GM18909 (cell line): ENCODE data around the gene AKT1S1.

ENCODE experiments used
- ATAC-seq: cut with Tn5 transposase; IDR thresholded peaks from one replicate; pipeline ENCODE4 v1.9.1; 2021; ENCODE audit warnings: mild to moderate bottlenecking; ENCODE audit not compliant: unreplicated experiment, poor library complexity

The AKT1S1 gene

DNA sequence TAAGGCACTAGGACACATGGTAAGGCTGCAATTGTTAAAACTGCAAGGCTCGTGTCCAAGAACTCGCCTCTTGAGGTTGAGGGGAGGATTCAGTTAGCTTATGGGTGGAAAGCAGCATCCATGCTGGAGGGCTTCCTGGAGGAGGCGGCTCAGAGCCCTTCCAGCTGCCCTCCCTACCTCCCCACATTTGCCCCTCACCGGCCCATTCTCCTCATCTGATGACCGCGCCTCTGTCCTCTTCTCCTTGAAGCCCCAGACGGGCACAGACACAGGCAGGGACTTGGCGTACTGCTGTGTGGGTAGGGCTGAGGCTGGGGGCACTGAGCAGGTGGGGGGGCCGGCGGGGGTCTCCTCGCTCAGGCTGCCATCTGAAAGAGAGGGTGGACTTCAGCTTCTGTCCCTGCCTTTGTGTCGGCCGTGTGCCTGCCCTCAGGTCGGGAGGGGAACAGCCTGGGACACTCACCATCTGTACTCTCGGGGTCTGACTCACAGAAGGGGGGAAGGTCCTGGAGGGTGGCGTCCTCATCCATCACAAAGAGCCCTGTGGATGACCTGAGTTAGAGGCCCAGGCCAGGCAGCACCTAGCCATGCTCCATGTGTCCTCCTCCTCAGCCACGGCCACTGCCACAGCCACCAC, 5.7 kb downstream of the AKT1S1 start:
- ATAC-seq = no peak

DNA sequence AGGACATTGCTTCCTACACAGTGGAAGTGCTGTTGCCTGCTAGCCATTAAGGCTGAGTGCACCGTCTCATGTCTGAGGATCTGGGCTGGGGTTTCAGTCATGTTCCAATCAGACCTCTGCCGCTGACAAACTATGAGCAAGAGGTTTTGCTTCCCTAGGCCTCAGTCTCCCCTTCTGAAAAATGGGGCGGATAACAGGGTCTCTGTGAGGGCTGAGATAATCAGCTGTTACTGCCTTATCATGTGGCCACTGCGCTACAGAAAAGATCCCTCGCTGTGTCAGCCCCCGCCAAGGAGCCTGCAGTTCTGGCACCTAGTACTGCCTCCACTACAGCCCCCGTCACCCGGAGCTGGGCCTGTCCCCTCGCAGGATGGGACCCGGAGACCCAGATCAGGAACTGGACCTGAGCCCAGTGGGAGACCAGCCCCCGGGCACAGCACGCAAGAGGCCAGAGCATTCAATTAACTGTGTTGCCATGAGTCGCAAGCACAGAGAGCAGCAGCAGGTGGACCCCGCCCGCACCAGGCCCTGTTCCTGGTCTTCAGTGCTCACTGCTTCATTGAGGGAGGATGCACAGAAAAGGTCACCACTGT, 6.8 kb downstream of the AKT1S1 start:
- ATAC-seq = no peak

DNA sequence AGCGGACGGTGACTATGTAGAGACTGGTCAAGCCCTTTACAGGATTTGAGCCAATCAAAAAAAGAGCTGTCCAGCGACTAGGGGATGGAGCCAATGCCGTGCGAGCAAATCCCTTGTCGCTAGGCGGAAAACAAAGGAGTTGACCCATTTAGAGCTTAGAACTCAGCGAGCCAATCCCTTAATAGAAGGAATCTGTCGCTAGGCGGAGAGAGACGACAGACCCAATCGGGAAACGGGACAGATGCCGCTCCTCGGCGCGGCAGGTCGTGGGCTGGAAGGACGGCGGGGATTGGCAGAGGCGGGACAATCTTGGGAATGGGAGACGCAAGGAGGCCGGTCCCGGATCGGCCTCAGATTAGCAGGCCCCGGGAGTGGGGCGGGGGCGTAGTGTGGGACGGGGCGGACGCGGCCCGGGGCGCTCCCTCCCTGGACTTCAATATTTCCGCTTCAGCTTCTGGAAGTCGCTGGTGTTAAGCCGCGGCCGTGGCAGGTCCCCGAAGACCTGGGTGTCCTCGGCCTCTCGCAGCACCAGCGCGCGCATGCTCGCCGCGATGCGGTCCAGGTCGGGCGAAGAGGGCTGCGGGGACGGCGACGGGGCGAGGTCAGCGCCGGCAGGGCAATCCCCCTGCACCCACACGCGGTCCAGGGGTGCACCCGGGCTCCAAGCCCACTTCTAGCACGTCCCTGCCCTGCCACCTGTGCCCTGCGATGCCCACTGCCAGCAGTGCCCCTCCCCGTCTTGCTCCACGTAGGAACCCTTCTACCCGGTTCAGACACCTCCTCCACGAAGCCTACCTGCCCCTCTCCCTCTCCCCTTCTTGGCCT, 7.5 kb downstream of the AKT1S1 start:
- peak; percentile 66 for ATAC-seq

DNA sequence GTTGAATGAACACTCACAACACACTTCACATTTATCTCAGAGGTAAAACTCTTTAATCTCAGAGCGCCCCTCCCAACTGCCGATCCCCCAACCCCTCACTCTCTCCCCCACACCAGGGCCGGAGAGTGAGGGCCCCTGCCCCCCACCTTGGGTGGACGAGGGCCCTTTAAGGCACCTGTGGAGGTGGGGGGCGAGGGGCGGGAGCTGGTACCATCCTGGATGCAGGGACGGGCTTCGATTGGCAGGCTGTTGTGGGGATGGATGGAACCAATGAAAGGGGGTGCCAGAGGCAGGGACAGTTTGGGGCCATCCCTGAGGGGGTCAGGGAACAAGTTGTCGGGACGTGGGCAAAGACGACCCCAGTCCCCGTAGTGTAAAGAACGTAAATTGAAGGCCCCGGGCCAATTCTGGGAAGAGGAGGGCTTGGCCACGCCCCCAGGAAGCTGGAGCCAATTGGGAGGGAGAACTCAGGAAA, 8.1 kb downstream of the AKT1S1 start:
- no peak for ATAC-seq

DNA sequence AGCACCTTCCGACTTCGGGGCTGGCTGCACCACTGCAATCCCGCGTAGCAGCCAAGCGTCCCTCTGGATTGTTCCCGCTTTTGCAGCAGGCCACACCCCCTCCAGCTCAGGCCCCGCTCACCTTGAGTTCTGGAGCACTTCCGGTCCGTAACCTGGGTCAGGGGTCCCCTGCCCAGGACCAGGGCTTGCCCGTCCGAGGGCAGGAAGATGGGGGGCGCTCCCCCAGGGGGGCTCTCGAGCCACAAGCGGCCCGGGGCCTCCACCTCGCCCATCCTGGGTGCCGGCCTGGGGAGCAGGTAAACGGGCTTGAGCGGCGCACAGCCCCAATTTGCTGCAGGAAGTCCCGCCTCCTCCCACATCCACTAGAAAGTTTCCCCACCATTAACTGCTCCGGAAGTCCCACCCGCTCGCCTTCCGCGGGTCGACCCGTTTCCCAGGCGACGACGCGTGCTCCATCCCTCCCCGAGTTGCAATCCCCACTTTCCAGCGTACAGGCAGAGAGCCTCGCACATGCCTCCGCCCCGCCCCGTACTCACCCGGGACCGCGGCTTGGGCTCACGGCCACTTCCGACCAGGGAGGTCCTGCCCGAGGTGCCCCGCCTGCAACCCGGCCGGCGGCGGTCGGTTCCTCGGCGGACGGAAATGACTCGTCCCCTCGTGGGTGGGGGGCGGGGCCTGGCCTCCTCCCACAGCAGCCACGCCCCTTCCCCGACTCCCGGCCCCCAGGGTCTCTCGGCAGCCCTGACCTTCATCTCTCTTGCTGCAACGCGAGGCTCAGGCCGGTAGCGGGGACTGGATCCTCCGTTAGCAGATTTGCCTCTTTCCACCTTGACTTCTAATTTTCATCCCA, 10.0 kb downstream of the AKT1S1 start, which contains the start of gene PNKP:
TSS of gene PNKP (minus strand) at position 644 of the 850 bp plus-strand sequence. CDS start at position 272, 372 bp downstream.
- ATAC-seq = peak; percentile 43

DNA sequence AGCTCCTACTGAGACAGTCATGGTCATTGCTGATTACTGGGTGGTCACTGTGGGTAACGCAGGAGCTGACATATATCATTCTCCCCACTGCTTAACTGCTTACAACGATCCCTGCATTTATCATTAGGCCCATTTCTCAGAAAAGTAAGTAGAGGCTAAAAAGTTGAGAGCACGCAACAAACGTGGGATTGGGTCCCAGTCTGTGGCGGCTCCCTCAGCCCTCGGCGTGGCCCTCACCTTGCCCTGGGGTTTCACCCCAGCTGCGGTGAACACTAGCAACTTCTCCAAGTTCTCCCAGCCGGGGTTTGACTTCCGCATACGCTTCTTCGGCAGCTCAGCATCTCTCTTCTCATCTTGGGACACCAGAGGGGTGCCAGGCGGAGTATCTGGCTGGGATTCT, 12.3 kb downstream of the AKT1S1 start:
- ATAC-seq = no peak

DNA sequence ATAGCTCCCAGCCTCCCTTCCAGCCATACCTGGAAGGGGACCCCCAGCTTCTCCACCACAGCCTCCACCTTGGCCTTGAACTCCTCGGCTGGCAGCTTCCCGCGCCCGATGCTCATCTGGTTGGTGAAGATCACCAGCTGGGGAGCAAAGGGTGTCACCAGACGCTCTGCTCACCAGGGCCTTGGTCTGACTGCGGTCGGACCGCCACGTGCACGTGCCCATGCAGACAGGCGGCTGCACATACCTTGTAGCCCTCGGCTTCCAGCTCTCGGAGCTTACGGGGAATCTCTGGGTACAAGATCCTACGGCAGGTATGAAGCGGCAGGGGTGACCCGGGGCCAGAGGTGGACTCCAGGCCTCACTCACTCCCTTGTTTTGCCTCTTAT, 13.2 kb downstream of the AKT1S1 start:
- ATAC-seq = no peak

DNA sequence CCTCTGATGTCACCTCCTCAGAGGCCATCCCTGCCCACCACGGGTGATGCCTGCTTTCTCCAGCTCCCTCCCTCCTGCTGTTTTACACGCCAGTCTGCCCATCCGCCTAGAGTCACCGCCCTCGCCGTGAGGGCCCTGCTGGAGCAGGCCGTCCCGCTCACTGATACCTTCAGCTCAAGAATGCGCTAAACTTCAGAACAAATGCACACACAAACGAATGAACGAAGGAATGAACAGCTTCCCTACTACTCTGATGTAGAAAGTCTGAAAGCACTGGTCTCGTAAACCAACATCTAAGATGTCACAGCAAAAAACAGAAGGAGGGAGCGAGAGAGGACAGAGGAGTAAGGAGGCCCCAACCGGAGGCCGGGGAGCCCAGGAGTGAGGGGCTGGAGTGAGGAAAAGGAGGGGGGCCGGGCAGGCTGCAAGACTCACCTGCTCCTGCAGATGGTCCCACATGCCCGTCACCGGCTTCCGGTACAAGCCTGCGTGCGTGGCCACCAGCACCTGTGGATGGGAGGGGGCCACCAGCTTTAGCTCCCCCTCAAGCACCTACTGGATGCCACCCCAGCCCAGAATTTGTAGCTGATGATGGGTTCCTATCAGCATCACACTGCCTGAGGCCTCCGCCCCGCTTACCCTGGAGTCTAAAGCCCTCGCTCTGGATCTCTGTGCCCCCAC, 13.8 kb downstream of the AKT1S1 start:
- ATAC-seq = no peak

DNA sequence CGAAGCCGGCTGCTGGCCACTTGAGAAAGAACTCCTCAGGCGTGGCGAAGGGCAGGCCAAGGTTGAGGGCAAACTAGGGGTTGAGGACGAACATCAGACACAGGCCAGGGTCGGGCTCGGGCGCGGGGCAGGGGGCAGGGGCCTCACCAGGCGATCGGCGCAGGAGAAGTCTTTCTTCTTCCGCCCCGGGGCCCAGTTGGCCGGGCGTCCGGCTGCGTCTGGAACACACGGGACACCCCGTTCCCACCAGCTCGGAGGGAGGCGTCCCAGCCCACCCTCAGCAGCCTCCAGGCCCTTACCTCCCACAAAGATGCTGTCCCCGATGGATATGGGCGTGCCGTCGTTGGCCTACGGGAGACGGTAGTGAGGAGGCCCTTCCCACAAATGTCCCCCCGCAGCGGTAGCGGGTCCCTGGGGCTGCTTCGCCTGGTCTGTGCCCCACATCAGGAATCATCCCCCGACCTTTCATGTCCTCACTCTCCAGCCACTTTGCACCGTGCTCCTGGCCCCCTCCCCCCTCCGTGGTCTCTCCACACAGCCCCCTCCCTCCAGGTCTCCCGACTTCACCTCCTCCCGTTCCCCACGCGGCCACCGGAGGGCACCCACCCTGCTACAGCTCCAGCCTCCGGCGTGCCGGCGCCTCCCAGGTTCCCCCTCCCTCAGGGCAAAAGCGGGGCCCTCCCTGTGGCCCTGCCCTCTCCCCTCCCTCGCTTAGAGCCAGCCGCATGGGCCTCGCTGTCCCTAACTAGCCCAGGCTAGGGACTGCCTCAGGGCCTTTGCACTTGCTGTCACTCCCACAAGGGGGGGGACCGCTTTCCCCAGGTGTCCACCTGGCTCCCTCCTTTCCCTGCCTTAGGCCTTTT, 14.5 kb downstream of the AKT1S1 start:
- ATAC-seq = no peak

DNA sequence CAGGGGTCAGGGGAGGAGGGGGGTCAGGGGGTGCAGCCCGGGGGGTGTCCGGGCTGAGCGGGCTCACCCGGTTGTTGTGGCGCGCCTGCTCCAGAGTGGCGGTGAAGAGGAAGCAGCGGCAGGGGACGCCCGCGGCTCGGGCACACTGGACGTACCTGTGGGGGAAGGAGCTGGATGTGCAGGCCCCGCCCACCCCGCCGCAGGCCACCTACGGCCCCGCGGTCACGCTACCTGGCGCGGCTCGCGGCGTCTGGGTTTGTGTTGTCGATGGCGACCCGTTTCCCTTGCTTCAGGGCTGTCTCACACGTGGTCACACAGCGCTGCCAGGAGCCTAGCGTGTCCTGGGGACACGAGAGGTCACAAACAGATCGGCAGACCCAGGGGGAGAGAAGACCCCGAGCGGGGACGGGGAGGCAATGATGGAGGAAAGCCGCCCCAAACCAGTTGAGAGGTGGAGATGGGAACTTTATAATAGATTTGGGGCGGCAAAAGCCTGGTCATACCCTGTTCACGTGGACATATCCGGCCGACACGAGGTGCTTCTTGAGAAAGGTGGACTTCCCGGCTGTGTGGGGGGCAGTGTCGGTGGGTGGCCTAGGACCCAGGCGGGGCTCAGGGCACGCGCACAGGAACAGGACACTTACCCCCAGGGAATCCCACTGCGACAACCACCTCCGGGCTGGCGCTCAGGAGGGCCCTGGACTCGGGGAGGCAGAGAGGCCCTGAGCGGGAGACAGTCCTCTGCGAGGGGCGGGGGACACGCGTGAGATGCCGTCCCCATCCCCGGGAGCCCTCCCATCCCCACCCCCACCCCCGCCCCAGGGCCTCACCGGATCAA, 15.4 kb downstream of the AKT1S1 start:
- ATAC-seq = no peak

DNA sequence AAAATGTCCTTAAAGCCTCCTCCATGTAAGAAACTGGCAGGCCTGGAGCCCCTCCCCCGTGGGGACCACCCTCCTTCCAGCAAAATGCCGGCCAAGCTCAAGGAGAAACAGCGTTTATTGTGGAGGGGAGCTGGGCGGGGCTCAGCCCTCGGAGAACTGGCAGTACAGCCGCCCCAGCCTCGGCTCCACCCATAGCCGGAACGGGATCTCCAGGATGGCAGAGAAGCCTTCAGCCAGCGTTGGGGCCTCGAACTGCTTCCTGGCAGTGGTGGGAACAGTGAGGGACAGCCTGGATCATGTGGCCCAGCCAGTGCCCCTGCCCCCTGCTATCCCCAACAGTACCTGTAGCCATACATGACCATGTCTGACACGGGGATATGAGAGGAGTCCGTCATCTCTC, 16.0 kb downstream of the AKT1S1 start:
- no peak for ATAC-seq

DNA sequence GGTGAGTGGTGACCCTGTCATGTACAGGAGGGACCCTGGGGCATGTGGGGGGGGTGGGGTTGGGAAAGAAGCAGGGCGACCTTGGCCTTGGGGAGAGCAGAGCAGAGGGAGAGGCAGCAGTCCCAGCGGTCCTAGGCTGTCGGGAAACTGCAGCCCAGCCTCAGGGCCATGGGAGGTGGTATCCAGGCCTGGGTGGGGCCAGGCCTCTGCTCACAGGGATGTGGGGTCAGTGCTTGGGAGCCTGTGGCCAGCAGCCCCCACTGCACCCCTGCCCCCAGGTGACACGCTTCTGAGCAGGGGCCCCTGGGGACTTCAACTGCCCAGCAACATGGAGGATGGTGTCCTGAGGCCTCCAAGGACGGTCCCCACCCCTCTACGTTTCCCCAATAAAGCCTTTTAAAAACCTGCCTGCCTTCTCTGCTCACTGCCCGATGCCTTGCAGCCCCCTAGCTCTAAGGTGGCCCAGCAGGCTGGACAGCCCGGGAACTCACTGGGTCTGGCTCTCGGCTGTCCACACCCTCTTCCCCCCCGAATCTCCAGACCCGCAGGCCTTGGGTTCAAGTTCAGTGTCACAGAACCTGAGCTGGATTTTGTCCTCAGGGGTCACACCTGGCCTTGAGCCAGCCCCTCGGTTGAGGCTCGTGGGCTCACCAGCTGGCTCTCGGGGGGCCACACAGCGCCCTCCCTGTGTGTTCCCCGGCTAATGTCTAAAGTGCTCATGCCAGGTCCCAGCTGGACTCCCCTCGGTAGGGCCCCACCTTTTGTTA, 16.6 kb downstream of the AKT1S1 start:
- no peak for ATAC-seq

DNA sequence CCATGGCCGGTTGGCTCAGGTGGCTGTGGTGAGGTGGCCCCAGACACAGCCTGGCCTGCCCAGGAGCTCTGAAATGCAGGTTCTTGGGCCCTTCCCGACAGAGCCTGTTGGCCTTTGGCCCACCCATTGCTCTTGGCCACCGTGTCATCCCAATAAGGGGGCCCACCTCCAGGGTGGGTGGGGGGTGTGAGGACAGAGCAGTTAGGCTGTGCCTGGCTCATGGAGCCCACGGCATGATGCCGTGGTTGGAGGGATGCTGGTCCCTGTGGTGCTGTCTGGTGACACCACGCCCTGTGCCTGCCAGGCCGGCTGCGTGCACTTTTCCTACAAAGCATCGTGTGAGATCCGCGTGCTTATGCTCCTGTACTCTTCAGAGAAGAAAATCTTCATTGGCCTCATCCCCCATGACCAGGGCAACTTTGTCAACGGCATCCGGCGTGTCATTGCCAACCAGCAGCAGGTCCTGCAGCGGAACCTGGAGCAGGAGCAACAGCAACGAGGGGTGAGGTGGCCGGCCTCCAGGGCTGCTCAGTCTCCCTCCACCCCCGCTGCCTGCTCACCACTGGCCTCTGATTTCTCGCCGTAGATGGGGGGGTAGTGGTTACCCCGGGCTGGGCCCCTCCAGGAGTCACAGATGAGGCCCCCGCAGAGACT, 17.3 kb downstream of the AKT1S1 start:
- ATAC-seq = no peak

DNA sequence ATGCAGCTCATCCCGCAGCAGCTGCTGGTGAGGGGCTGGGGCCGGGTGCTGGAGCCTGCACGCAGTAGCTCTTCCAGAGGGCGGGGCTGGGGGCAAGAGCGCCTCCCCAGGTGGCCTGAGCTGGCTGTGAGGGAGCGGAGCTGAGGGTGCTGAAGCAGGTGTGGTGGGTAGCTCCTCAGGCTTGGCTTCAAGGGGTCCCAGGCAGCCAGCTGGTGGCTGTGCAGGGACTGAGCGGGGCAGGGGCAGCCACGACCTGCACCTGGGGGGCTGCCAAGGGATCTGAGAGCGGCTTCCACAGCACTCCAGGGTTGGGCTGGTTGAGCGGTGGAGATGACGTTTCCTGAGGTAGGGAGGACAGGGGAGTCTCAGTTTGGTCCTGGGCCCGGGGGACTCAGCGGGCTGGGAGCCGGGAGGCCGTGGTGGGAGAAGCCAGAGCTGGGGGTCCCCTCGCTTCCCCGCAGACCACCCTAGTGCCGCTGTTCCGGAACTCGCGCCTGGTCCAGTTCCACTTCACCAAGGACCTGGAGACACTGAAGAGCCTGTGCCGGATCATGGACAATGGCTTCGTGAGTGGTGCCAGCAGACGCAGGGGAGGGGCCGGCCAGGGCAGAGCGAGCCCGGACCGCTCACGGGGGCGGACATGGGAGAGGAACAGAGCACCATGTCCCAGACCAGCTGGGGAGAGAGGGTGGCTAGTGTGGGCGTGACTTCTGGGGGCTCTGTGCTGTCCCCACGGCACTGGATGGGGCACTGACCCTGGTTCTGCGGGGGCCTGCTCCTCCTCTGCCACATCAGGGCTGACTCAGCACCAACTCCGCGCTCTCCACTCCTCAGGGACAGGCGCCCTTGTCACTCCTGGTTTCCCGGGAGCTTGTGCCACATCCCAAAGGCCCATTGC, 18.8 kb downstream of the AKT1S1 start:
- no peak for ATAC-seq

DNA sequence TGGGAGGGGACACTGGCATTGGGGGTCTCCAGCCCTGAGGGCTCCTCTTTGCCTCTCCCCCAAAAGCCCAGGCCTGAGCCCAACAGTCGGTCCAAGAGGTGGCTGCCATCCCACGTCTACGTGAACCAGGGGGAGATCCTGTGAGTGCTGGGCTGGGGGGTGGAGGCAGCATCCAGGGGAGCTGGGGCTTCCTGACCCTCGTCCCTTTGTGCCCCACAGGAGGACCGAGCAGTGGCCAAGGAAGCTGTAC, 19.4 kb downstream of the AKT1S1 start:
- ATAC-seq = no peak
